Caco-2 (cell line): ENCODE results near the gene RAD23B. TPM values are rescaled to one million over a fixed set of nuclear protein-coding genes. Genes with fewer than 3 reads are reported as not detected.

Experiments
- BruUV-seq: library from RNA; stranded (reverse); fragments of 400-500 nt; replicated peaks from 2 replicates; lab custom pipeline; 2021; lab: Mats Ljungman, UMichigan
- CTCF ChIA-PET: fragments of 300-600 bp; sonication (Branson Sonifier 250); formaldehyde crosslinking; loops from one replicate; lab custom pipeline; 2022; ENCODE audit warnings: antibody characterized with exemption; lab: Charles Lee
- POLR2A ChIA-PET: fragments of 300-600 bp; sonication (Branson Sonifier 250); formaldehyde crosslinking; loops from one replicate; lab custom pipeline; 2022; ENCODE audit warnings: antibody characterized with exemption; lab: Charles Lee
- DNase-seq, 2 experiments: peaks; one replicate each; pipeline versions ENCODE4 v3.0.0 to v3.0.0-alpha.2; 2020 to 2022
- H3K27me3 ChIP-seq: replicated peaks from 2 replicates; pipeline ENCODE4 v1.6.0; 2011; ENCODE audit warnings: low read length; ENCODE audit not compliant: control insufficient read depth, insufficient read depth
- H3K36me3 ChIP-seq: 2 replicates; pipeline ENCODE4 v1.5.1; 2011; ENCODE audit warnings: low read length; ENCODE audit not compliant: control insufficient read depth, insufficient read depth
- H3K4me1 ChIP-seq: fragments of 250-450 bp; sonication (Bioruptor Pico); 2 replicates; pipeline ENCODE4 v1.5.1; 2020; ENCODE audit warnings: mild to moderate bottlenecking
- H3K4me3 ChIP-seq: 2 replicates; pipeline ENCODE4 v1.5.1; 2011; ENCODE audit warnings: low read depth, mild to moderate bottlenecking, control low read depth, low read length
- H3K9me3 ChIP-seq: fragments of 250-450 bp; sonication (Bioruptor Pico); 2 replicates; pipeline ENCODE4 v1.5.1; 2020; ENCODE audit warnings: mild to moderate bottlenecking, moderate library complexity
- H3K27ac Mint-ChIP-seq: one replicate; pipeline ENCODE4 v1.8.0; 2022; ENCODE audit warnings: mixed read lengths; ENCODE audit not compliant: unreplicated experiment
- H3K27me3 Mint-ChIP-seq: one replicate; pipeline ENCODE4 v1.8.0; 2022; ENCODE audit warnings: mixed read lengths; ENCODE audit not compliant: insufficient read depth, unreplicated experiment
- H3K36me3 Mint-ChIP-seq: one replicate; pipeline ENCODE4 v1.8.0; 2022; ENCODE audit warnings: mild to moderate bottlenecking, mixed read lengths; ENCODE audit not compliant: insufficient read depth, unreplicated experiment
- H3K4me1 Mint-ChIP-seq: one replicate; pipeline ENCODE4 v1.8.0; 2022; ENCODE audit warnings: low read depth, mixed read lengths; ENCODE audit not compliant: unreplicated experiment
- H3K4me3 Mint-ChIP-seq: one replicate; pipeline ENCODE4 v1.8.0; 2022; ENCODE audit warnings: mild to moderate bottlenecking, moderate library complexity, mixed read lengths; ENCODE audit not compliant: unreplicated experiment
- H3K9me3 Mint-ChIP-seq: one replicate; pipeline ENCODE4 v1.8.0; 2022; ENCODE audit warnings: mixed read lengths; ENCODE audit not compliant: unreplicated experiment
- intact Hi-C: fragments of 100-400 bp; cut with micrococcal nuclease; formaldehyde crosslinking; loops from one replicate; pipeline ENCODE4 v1.10.0; 2022; ENCODE audit not compliant: unreplicated experiment
- total RNA-seq: library from RNA; stranded (reverse); gene quantifications from 2 replicates; pipeline ENCODE4 v1.2.3, GENCODE V29; 2022
- TF ChIP-seq, protein P1 (sequence below), 2 experiments: fragments of 200-600 bp in 1 of 2; IDR thresholded peaks; 1 replicate in 1 of 2; 2 replicates in 1 of 2; pipeline versions ENCODE4 v1.5.1 to v1.8.0; 2011 to 2022; ENCODE audit warnings: antibody characterized with exemption in 1 of 2, control low read depth in 1 of 2, inconsistent platforms in 1 of 2, low read depth in 1 of 2, low read length in 1 of 2, mild to moderate bottlenecking in 1 of 2, moderate library complexity in 1 of 2; ENCODE audit not compliant: insufficient read depth in 1 of 2, severe bottlenecking in 1 of 2, unreplicated experiment in 1 of 2

Gene RAD23B
- total RNA-seq, 1 experiment from 2014 or later: 188 TPM

DNA sequence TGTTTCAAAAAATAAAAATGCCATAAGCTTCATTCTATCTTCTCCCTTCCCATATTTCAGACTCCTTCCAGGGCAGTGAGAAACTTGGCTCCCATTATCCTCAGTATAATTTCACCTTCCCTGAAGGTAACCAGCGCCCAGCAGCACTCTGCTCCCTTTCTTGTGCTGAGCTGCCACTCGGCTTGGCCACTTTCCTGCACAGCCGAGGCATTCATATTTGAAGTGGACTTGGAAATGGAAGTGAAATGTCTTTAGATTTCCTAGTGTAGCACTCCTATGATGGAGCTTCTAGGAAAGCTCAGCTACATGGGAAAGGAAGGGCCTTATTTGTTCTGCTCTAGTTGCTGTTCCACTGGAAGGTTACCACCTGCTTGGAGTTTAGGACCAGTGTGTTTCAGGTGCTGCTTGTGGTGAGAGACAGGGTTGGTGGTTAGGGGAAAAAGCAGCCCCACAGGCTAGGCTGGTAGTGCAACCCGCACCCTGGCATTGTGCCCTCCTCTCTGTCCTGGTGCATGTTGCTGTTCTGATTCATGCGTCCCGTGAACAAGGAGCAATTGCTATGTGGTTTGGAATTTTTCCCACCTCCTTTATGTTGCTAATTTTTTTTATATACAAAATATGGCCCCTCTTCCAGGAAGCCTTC is 53.8 kb downstream of the RAD23B start:
- no TSS peak for BruUV-seq
- DNase-seq: no peak
- Histone ChIP-seq H3K9me3 (no peaks in the 10 kb centered on the region), H3K27me3 (no peaks in the 10 kb centered on the region), H3K36me3 (peaks cover 1% of the 10 kb centered on the region), H3K4me1 (no peaks in the 10 kb centered on the region), H3K4me3 (no peak overlapping the region)
- Mint-ChIP-seq H3K9me3 (no peaks in the 10 kb centered on the region), H3K4me3 (no peak overlapping the region), H3K36me3 (peaks cover 100% of the 10 kb centered on the region), H3K27me3 (no peaks in the 10 kb centered on the region), H3K4me1 (peaks cover 7% of the 10 kb centered on the region), H3K27ac (peak overlapping the region; percentile 51)
- POLR2A ChIA-PET: no interaction called here
- intact Hi-C loops: no loop called here
- CTCF ChIA-PET: no interaction called here
- TF ChIP-seq, protein P1, sequence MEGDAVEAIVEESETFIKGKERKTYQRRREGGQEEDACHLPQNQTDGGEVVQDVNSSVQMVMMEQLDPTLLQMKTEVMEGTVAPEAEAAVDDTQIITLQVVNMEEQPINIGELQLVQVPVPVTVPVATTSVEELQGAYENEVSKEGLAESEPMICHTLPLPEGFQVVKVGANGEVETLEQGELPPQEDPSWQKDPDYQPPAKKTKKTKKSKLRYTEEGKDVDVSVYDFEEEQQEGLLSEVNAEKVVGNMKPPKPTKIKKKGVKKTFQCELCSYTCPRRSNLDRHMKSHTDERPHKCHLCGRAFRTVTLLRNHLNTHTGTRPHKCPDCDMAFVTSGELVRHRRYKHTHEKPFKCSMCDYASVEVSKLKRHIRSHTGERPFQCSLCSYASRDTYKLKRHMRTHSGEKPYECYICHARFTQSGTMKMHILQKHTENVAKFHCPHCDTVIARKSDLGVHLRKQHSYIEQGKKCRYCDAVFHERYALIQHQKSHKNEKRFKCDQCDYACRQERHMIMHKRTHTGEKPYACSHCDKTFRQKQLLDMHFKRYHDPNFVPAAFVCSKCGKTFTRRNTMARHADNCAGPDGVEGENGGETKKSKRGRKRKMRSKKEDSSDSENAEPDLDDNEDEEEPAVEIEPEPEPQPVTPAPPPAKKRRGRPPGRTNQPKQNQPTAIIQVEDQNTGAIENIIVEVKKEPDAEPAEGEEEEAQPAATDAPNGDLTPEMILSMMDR (IDR thresholded peaks at IDR 0.05; ENCODE audit: insufficient read depth in 1 of 2, low read depth in 1 of 2, low read length in 1 of 2, severe bottlenecking in 1 of 2, unreplicated experiment in 1 of 2): no peak

DNA sequence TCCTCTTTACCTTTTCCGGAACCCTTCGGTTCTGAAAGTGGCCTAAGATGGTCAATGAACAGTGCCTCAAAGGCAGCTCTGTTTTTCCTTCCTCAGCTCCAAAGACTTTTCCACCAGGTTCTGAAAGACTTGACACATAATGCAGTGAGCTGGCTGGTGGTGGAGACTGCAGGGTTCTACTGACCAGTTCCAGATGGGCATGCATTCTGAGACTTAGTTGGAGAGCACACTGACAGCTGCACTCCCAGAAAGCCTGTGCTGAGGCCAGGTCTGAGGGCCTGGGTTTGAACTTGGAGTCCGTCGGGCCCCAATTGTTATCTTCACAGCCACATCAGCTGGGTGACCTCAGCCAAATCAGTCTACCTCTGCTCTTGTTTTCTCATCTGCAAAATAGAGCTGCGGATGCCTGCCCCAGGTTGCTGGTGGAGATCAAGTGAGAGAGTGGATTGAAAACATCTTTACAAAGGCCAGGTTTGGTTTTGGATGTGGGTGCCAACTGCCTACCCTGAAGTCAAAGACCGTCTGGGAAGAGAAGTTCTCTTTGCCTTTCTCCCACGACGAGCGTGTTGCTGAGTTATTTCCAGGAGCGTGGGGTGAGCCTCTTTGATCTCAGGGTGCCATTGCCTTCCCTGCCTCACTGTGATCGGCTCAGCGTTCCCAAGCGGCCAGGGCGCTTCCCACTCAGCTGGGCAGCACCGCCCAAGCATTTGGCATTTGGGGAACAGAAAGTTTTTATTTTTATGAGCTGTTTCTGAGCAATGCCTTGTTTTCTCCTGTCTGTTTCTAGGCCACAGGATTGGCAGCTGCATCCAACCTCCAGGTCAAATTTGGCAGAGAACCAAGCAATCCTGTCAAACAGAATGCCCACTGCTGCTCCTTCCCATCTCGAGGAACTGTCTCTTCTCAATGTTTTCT is 54.9 kb downstream of the RAD23B start:
- TF ChIP-seq, protein P1 (IDR thresholded peaks at IDR 0.05; ENCODE audit: insufficient read depth in 1 of 2, low read depth in 1 of 2, low read length in 1 of 2, severe bottlenecking in 1 of 2, unreplicated experiment in 1 of 2): no peak
- Histone ChIP-seq H3K36me3 (peaks cover 1% of the 10 kb centered on the region), H3K9me3 (no peaks in the 10 kb centered on the region), H3K4me1 (no peaks in the 10 kb centered on the region), H3K27me3 (no peaks in the 10 kb centered on the region), H3K4me3 (no peak overlapping the region)
- Mint-ChIP-seq H3K4me3 (no peak overlapping the region), H3K4me1 (peaks cover 7% of the 10 kb centered on the region), H3K36me3 (peaks cover 100% of the 10 kb centered on the region), H3K27me3 (no peaks in the 10 kb centered on the region), H3K9me3 (no peaks in the 10 kb centered on the region), H3K27ac (peak overlapping the region; percentile 51)
- ChIA-PET POLR2A (no interaction called here), CTCF (no interaction called here)
- no TSS peak for BruUV-seq
- intact Hi-C loops: no loop called here
- DNase-seq: no peak

DNA sequence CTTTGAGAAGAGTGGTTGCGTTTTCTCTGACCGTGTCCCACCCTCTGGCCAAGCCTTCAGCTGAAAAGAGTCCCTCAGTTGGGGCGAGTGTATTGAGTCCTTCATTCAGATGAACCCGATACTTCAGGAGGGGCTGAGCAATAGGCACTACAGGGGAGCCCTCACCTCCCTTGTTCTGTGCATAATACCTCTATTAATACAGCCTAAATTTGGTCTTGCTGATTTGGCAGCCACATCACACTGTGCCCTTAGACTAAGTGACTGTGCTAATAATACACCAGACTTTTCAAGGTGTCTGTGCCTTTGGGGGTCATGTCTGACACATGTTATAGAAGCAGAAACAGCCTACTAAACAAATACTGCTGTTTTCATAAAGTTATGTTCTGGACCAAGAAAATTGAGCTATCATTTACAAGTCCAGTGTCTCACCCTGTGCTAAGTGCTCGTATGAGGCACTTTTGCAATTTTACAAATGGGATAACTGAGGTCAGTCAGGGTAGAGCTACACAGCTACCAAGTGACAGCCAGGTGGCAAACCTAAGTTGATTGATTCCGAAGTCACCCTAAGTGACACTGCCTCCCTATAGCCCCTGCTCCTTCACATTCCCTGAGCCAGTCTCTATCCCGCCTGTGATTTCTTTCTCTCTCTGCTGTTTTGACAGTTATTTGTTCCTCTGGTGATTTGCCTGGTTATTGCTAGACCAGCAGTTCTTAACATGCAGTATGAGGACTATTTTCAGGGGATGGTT is 56.0 kb downstream of the RAD23B start:
- intact Hi-C loops: no loop called here
- peaks cover 1% of the 10 kb centered on the region for H3K36me3 ChIP-seq
- H3K4me1 ChIP-seq: no peaks in the 10 kb centered on the region
- no peaks in the 10 kb centered on the region for H3K27me3 ChIP-seq
- H3K4me3 ChIP-seq: no peak overlapping the region
- TF ChIP-seq, protein P1 (IDR thresholded peaks at IDR 0.05; ENCODE audit: insufficient read depth in 1 of 2, low read depth in 1 of 2, low read length in 1 of 2, severe bottlenecking in 1 of 2, unreplicated experiment in 1 of 2): no peak
- no peak overlapping the region for H3K27ac Mint-ChIP-seq
- H3K9me3 ChIP-seq: no peaks in the 10 kb centered on the region
- no TSS peak for BruUV-seq
- ChIA-PET CTCF (no interaction called here), POLR2A (no interaction called here)
- H3K4me1 Mint-ChIP-seq: peaks cover 7% of the 10 kb centered on the region
- peaks cover 100% of the 10 kb centered on the region for H3K36me3 Mint-ChIP-seq
- H3K4me3 Mint-ChIP-seq: no peak overlapping the region
- DNase-seq: no peak
- no peaks in the 10 kb centered on the region for H3K9me3 Mint-ChIP-seq
- no peaks in the 10 kb centered on the region for H3K27me3 Mint-ChIP-seq
